G401 (cell line): Measurements from ENCODE around the gene DBN1. TPM values are rescaled to one million over a fixed set of nuclear protein-coding genes. Genes with fewer than 3 reads are reported as not detected.
"Not testable (repeated sequence)": the region's sequence is repeated elsewhere in the genome, so short reads cannot be mapped to it uniquely, and the experiment has no call there.

ENCODE experiments used
- DNase-seq: peaks from one replicate; pipeline ENCODE4 v3.0.0-alpha.2; 2015; ENCODE audit warnings: low spot score
- in situ Hi-C: cut with HindIII; loops from 2 replicates; pipeline ENCODE4 v1.10.0; 2016; ENCODE audit warnings: low sequenced_read_pairs, mixed read lengths
- total RNA-seq: library from RNA; depleted of rRNA; stranded (reverse); fragments of >200 nt; shearing (Covaris generic); gene quantifications from 2 replicates; pipeline ENCODE4 v1.2.3, GENCODE V29; 2014

The DBN1 gene
- total RNA-seq, 1 experiment from 2014 or later, result 295 TPM

GRCh38 chr5:177492841-177493240 lies 19.4 kb upstream of the DBN1 start:
- DNase-seq, result no peak
- in situ Hi-C loops, result no loop called here

DNA sequence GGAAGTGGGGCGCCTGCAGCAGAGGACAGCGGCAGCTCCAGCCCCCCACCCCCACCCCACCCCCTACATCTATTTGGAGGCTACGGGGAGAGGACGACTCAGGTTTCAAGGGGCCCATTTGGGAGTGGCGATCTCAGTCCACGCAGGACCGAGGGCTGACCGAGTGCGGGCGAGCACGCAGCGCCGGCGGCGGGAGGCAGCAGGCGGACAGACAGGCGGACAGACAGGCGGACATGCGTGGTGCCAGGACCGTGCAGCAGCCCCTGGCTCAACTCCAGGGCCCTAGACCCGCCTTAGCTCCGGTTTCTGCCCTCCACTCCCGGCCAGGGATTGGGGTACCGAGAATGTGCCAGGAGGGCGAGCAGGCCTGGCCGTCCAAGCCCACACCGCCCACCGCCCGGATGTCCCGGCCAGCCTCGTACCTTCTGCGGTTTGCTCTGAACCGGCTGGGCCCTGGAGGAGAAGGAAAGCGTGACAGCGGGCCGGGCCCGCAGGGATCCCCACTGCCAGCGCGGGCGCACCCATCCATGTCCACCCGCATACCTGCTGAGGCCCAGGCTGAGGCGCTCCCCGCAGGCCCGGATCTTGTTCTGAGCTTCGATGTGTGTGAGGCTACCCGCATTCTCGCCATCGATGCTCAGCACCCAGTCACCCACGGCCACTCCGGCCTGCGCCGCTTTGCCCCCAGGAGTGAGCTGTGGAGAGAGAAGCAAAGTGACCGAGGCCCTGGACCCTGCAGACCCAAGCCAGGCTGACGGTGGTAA lies 18.7 kb upstream of the DBN1 start:
- in situ Hi-C loops, result no loop called here
- no peak for DNase-seq

DNA sequence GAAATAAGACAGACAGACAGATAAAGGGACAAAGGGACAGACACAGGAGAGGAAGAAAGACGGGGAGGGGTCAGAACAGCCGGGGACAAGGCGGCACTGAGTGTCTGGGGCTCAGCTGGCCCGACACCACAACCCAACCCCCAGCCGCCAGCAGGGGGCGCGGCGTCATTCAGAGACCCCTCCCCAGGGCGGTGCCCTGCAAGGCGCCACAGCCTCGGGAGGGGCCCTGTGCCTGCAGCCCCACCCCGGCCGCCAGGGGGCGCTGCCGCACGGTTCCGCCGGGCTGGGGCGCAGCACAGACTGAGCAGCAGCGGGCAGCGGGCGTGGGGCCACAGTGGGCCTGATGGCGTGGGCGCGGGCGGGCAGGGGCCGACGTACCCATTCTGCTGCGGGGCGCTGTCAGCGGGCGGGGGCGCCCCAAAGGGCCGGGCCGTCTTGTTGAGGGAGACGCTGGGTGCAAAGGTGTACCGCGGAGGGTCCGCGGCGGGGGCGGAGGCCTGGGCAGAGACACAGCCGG lies 18.1 kb upstream of the DBN1 start:
- no peak for DNase-seq
- in situ Hi-C loops, result no loop called here

- DNase-seq, result no peak
- in situ Hi-C loops, result no loop called here
Measured at GRCh38 chr5:177490992-177491391, 17.6 kb upstream of the DBN1 start.

GRCh38 chr5:177490311-177490991 lies 17.0 kb upstream of the DBN1 start:
- in situ Hi-C loops, result no loop called here
- DNase-seq, result peak; percentile 68

DNA sequence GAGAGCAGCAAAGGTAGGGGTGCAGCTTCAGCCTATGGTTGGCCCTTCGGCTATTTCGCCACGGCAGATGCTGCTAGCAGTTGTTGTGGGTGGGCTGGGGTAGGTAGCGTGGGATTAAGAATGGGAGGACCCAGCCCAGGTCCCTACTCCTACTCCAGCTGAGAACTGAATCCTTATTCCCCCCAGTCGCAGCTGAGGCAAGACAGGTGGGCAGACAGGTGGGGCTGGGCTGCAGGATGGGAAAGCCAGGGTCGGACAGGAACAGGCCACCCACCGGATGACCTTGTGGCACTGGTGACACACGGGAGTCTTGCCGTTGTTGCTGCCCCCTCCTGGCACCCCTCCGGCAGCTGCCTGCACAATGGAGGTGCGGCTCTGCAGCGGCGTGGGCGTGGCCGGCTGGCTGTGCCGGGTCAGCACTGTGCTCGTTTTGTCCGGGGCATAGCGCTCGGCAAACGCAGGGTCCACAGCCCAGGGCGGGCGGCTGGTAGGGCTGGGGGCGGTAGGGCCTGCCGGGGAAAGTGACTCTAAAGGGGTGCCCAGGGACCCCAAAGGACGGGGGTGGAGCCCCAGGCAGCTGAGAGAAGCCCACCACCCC lies 15.8 kb upstream of the DBN1 start:
- DNase-seq, result no peak
- in situ Hi-C loops, result no loop called here

- DNase-seq, result no peak
- in situ Hi-C loops, result no loop called here
Measured at GRCh38 chr5:177487975-177488374, 14.5 kb upstream of the DBN1 start.

- in situ Hi-C loops, result no loop called here
- DNase-seq, result no peak
Measured at GRCh38 chr5:177487144-177487543, 13.7 kb upstream of the DBN1 start.

DNA sequence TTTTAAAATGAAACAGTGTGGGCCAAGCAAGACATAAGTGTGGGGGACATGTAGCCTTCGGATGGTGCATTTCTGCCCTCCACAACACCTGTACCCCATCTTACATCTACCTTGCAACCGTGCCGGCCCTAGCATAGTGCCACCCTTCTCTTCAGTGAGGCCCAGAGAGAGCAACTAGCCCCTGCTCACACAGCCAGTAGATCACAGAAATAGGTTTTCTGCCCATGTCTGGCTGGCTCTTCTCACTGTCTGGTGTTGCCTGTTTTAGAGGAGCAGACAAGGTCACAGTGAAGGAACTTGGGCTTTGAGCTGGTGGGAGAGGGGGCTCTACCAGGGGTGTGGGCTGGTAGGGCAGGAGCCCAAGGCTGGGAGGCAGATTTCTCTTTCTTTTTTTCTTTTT lies 12.8 kb upstream of the DBN1 start:
- DNase-seq, result no peak
- in situ Hi-C loops, result no loop called here

DNA sequence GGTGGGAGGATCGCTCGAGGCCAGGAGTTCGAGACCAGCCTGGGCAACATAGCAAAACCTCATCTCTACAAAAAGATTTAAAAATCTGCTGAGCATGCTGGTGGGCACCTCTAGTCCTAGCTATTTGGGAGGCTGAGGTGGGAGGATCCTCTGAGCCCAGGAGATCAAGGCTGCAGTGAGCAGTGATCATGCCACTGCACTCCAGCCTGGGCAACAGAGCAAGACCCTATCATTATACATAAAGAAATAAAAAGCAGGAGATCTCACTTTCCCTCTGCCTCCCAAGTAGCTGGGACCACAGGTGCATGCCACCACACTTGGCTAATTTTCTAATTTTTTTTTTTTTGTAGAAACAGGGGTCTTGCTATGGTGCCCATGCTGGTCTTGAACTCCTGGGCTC lies 12.3 kb upstream of the DBN1 start:
- in situ Hi-C loops, DNase-seq: not testable (repeated sequence)

- no peak for DNase-seq
- in situ Hi-C loops, result no loop called here
Measured at GRCh38 chr5:177484902-177485549, 11.6 kb upstream of the DBN1 start.

- in situ Hi-C loops, result no loop called here
- DNase-seq, result no peak
Measured at GRCh38 chr5:177483994-177484901, 10.8 kb upstream of the DBN1 start.

DNA sequence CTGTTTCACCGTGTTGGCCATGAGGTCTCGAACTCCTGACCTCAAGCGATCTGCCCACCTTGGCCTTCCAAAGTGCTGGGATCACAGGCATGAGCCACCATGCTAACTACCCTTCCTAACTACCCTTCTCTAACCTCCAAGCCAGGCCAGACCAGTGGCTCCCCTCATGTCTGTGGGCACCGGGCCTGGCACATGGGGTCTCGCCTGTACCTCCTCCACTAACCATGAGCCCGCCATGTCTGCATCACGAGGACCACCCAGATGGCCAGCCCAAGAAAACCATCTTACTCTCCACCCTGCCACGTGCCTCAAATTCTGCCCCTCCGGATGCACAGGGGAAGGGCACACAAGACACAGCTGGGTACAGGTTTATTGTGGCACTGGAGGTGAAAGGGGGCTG lies 9.6 kb upstream of the DBN1 start:
- no peak for DNase-seq
- in situ Hi-C loops, result no loop called here

DNA sequence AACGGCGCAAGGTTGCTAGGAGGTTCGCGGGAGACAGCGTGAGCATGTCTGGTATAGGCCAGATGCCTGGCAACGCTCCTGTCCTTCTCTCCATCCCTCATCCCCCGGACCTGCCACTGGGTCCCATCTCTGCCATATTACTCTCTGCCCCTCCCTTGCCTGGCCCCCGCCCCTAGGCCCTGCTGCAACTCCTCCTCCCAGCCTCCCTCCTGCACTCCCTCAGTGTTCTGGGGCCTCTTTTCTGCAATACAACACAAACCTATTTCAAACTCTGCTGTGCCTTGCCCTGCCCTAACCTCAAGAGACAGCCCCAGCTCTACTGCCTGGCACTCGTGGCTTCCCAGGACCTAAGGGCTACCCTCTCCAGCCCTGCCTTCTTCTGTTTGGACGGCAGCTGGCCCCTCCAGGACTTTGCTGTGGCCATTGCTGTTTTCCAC lies 8.9 kb upstream of the DBN1 start:
- no peak for DNase-seq
- in situ Hi-C loops, result no loop called here

GRCh38 chr5:177479774-177480173 lies 6.3 kb upstream of the DBN1 start:
- DNase-seq, result no peak

DNA sequence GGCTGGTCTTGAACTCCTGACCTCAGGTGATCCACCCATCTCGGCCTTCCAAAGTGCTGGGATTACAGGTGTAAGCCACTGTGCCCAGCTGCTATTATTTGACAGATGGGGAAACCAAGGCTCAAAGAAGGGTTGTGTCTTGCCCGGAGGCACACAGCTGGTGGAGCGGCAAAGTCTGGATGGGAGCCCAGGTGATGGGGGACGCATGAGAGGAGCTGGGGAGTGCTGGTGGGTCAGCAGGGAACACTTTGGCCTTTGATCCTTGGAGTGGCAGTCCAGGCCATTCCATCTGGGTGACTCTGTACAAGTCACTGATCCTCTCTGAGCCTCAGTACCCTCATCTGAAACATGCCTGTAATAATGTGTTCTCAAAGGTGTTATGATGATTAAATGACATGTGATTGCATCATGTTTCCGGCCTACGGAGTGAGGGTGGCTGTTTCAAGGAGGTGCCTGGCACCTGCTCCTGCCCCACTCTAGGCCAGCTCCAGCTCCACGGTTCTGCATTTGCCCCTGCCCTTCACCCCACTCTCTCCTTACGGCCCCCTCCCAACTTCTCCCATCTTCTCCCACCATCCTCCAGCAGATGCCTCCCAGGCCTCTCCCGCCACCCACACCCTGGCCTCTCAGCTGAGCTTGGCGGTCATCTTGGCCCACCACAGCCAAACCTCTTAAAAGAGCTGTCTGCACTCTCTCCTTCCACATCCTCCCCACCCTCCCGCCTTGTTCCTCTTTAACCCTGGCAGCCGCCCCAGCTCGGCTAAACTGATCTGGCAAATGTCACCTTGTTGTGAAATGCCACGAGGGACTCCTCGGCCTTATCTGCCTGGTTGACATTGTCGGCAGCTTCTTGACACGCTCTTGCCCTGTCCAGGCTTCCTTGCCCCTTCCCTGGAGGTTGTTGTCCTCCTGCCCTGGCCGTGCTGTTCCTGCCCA lies 5.5 kb upstream of the DBN1 start:
- no peak for DNase-seq
- in situ Hi-C loops, result no loop called here

More at GRCh38 chr5:177479774-177480173, 6.3 kb upstream of the DBN1 start:
- in situ Hi-C loops, result no loop called here

DNA sequence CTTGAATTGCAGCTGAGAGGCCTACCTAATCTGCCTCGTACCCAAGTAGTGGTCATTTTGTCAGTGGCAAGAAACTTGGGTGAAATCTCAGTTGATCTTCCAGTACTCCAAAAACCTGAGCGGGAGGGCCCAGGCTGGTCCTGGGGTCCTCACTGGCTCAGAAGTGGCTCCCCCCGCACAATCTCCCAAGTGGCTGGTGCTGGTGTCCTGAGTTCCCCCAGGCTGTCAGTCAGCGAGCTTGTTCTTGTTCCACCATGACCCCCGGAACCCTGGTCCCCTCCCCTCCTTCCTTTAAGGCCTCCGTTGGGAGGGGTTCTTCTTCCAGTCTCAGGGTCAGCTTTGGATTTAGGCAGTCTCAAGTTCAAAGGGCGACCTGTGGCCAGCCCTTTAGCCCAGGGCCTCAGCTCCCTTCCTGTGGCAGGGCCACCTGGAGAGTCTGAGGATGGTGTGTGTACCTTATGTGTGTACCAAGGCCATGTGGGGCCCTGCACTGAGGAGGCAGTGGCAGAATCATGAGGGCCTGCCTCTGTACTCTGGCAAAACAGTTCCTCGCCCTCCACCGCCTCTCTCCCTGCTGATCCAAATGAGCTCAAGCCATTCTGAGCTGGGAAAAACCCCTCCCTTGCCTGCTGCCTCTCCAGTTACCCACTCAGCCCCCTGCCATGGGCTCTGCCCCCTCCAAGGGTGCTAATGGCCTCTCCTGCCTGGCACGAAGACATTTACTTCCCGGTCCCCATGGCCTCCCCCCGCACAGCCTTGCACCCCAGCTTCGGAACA lies 4.5 kb upstream of the DBN1 start:
- in situ Hi-C loops, result no loop called here

More for the DNA sequence above, 4.5 kb upstream of the DBN1 start:
- no peak for DNase-seq
